SJCRH30 (cell line): ENCODE measurements around the gene MCAT. TPM values are rescaled to one million over a fixed set of nuclear protein-coding genes. Genes with fewer than 3 reads are reported as not detected.

Experiments
- DNase-seq, 2 experiments: peaks; one replicate each; pipeline ENCODE4 v3.0.0-alpha.2; 2015 to 2020
- H3K27ac ChIP-seq: fragments of 250-450 bp; sonication (Bioruptor Pico); 2 replicates; pipeline ENCODE4 v1.5.1; 2020; ENCODE audit warnings: mild to moderate bottlenecking, moderate library complexity
- H3K27me3 ChIP-seq: fragments of 250-450 bp; sonication (Bioruptor Pico); 2 replicates; pipeline ENCODE4 v1.5.1; 2020; ENCODE audit warnings: mild to moderate bottlenecking, moderate library complexity
- H3K36me3 ChIP-seq: fragments of 250-450 bp; sonication (Bioruptor Pico); 2 replicates; pipeline ENCODE4 v1.5.1; 2020; ENCODE audit warnings: mild to moderate bottlenecking, moderate library complexity
- H3K4me1 ChIP-seq: fragments of 250-450 bp; sonication (Bioruptor Pico); 2 replicates; pipeline ENCODE4 v1.5.1; 2020; ENCODE audit warnings: mild to moderate bottlenecking, moderate library complexity
- H3K4me3 ChIP-seq: fragments of 250-450 bp; sonication (Bioruptor Pico); 2 replicates; pipeline ENCODE4 v1.5.1; 2020; ENCODE audit warnings: mild to moderate bottlenecking, moderate library complexity
- H3K9me3 ChIP-seq: fragments of 250-450 bp; sonication (Bioruptor Pico); replicated peaks from 2 replicates; pipeline ENCODE4 v1.5.1; 2020; ENCODE audit warnings: mild to moderate bottlenecking, moderate library complexity
- total RNA-seq: library from RNA; depleted of rRNA; stranded (reverse); fragments of >200 nt; shearing (Covaris generic); gene quantifications from 2 replicates; pipeline ENCODE4 v1.2.3, GENCODE V29; 2014; rRNA removed

MCAT gene
- total RNA-seq, 1 experiment from 2014 or later = 19.7 TPM

GRCh38 chr22:43088627-43088983 lies 54.6 kb downstream of the MCAT start:
- Histone ChIP-seq H3K4me1 (no peaks in the 10 kb centered on the region), H3K9me3 (no peaks in the 10 kb centered on the region), H3K27ac (no peak overlapping the region; the same call in 1 of the 2 replicates), H3K4me3 (peak overlapping the region; percentile 68), H3K27me3 (no peaks in the 10 kb centered on the region), H3K36me3 (no peaks in the 10 kb centered on the region)
- DNase-seq = peak in 1 of 2 experiments; percentile 29

GRCh38 chr22:43085658-43086606 lies 57.3 kb downstream of the MCAT start:
- H3K36me3 ChIP-seq = no peaks in the 10 kb centered on the region
- H3K4me1 ChIP-seq = no peaks in the 10 kb centered on the region
- DNase-seq = no peak
- H3K27me3 ChIP-seq = no peaks in the 10 kb centered on the region
- H3K9me3 ChIP-seq = no peaks in the 10 kb centered on the region
- no peak overlapping the region for H3K4me3 ChIP-seq
- no peak overlapping the region for H3K27ac ChIP-seq

Other genes starting within 250 kb of the MCAT start
- 78.3 and 78.5 TPM in 2 replicates for gene PACSIN2, start 128.2 kb downstream of the MCAT start, total RNA-seq
- 2.8 and 2.9 TPM in 2 replicates for gene TTLL1, start 54.0 kb downstream of the MCAT start, total RNA-seq
- 0.14 TPM in 1 of 2 replicates, not detected in the other for gene BIK, start 32.6 kb downstream of the MCAT start, total RNA-seq
- gene TSPO, start 8.2 kb upstream of the MCAT start, total RNA-seq = 0.89 and 1.9 TPM in 2 replicates
- 70.3 and 76.6 TPM in 2 replicates for gene TTLL12, start 43.7 kb upstream of the MCAT start, total RNA-seq
- 11.0 and 13.7 TPM in 2 replicates for gene SCUBE1, start 200.0 kb upstream of the MCAT start, total RNA-seq